ENCODE data around the gene NUP62. TPM values are rescaled to one million over a fixed set of nuclear protein-coding genes. Genes with fewer than 3 reads are reported as not detected.

The NUP62 gene
- total and polyA plus RNA-seq, 2 of the 8 experiments (the other 6 are each of a cell fraction or from before 2014, with no cell fraction given): 50.0 to 107 TPM

GRCh38 chr19:49933643-49934042 lies 4.3 kb upstream of the NUP62 start (continued):
- TF ChIP-seq E2F6 (IDR thresholded peaks at IDR 0.05) (no peak), CBX5 (IDR thresholded peaks at IDR 0.05; ENCODE audit: low read depth, low read length) (no peak), NRF1 (IDR thresholded peaks at IDR 0.05; ENCODE audit: low read depth, low read length) (no peak)

All from H1 (cell line).